Thoracic aorta (tissue), 2 donors: ENCODE measurements around the gene WNT6. TPM values are rescaled to one million over a fixed set of nuclear protein-coding genes. Genes with fewer than 3 reads are reported as not detected.

Experiments used
- ATAC-seq: fragments of 150-250 bp; one replicate; pipeline ENCODE4 v1.8.0; 2017; ENCODE audit warnings: low read depth; ENCODE audit not compliant: insufficient number of reproducible peaks, low FRiP score
- DNase-seq: peaks from one replicate; pipeline ENCODE4 v3.0.0-alpha.2; 2020; ENCODE audit warnings: low spot score
- H3K27ac ChIP-seq, 2 donors: fragments of 200-600 bp; sonication (generic); 1 replicate in 1 of 2; 2 replicates in 1 of 2; pipeline ENCODE4 v1.5.1; 2016; ENCODE audit warnings: mild to moderate bottlenecking in 2 of 2, moderate library complexity in 2 of 2
- H3K27me3 ChIP-seq: fragments of 200-600 bp; sonication (generic); replicated peaks from 2 replicates; pipeline ENCODE4 v1.6.0; 2016; ENCODE audit warnings: mild to moderate bottlenecking; ENCODE audit not compliant: insufficient read depth
- H3K36me3 ChIP-seq: fragments of 200-600 bp; sonication (generic); one replicate; pipeline ENCODE4 v1.5.1; 2016
- H3K4me1 ChIP-seq, 2 donors: fragments of 200-600 bp; sonication (generic); 1 replicate in 1 of 2; 2 replicates in 1 of 2; pipeline versions ENCODE4 v1.5.1 to v1.6.0; 2016; ENCODE audit warnings: low read depth in 2 of 2, mild to moderate bottlenecking in 1 of 2; ENCODE audit not compliant: control insufficient read depth in 1 of 2
- H3K4me3 ChIP-seq: fragments of 200-600 bp; sonication (generic); 2 replicates; pipeline ENCODE4 v1.5.1; 2016; ENCODE audit warnings: mild to moderate bottlenecking
- H3K9me3 ChIP-seq: fragments of 200-600 bp; sonication (generic); 2 replicates; pipeline ENCODE4 v1.5.1; 2016
- CTCF ChIP-seq: fragments of 200-600 bp; sonication (generic); IDR thresholded peaks from one replicate; pipeline ENCODE4 v1.5.1; 2019; ENCODE audit warnings: antibody characterized with exemption
- total RNA-seq, 2 donors: library from RNA; depleted of rRNA; stranded (reverse); fragments of >200 nt; gene quantifications; one replicate each; pipeline versions ENCODE4 v1.1.0 to v1.2.3, GENCODE V29; 2016

Gene WNT6
- total RNA-seq, 2 donors from 2014 or later: 0.27 to 2.5 TPM

- TF ChIP-seq CTCF: no peak
- peak overlapping the region; percentile 69 for H3K4me3 ChIP-seq
- no peaks in the 10 kb centered on the region for H3K9me3 ChIP-seq
- no peak overlapping the region for H3K27ac ChIP-seq
- ATAC-seq: no peak
- no peaks in the 10 kb centered on the region for H3K36me3 ChIP-seq
- peaks cover 9 to 15% of the 10 kb centered on the region in 2 donors for H3K4me1 ChIP-seq
- no peaks in the 10 kb centered on the region for H3K27me3 ChIP-seq
- DNase-seq: no peak
Observed at GRCh38 chr2:218883491-218884490, 24.2 kb downstream of the WNT6 start.

- Histone ChIP-seq H3K27me3 (no peaks in the 10 kb centered on the region), H3K4me1 (peaks cover 9 to 15% of the 10 kb centered on the region in 2 donors)
- no peak for DNase-seq
Observed at GRCh38 chr2:218884519-218884918, 24.9 kb downstream of the WNT6 start.

GRCh38 chr2:218885981-218886947 lies 26.7 kb downstream of the WNT6 start:
- DNase-seq (no peak), ATAC-seq (no peak)
- Histone ChIP-seq H3K9me3 (no peaks in the 10 kb centered on the region), H3K36me3 (no peaks in the 10 kb centered on the region), H3K27me3 (no peaks in the 10 kb centered on the region), H3K4me3 (no peak overlapping the region), H3K4me1 (peaks cover 0 to 5% of the 10 kb centered on the region in 2 donors), H3K27ac (no peak overlapping the region)
- TF ChIP-seq CTCF: no peak

More at GRCh38 chr2:218884519-218884918, 24.9 kb downstream of the WNT6 start:
- TF ChIP-seq CTCF: no peak
- H3K9me3 ChIP-seq: no peaks in the 10 kb centered on the region
- H3K36me3 ChIP-seq: no peaks in the 10 kb centered on the region
- H3K4me3 ChIP-seq: no peak overlapping the region
- H3K27ac ChIP-seq: no peak overlapping the region
- no peak for ATAC-seq

- no peak for ATAC-seq
- no peak for TF ChIP-seq CTCF
- Histone ChIP-seq H3K27ac (no peak overlapping the region), H3K4me1 (peaks cover 0 to 5% of the 10 kb centered on the region in 2 donors), H3K27me3 (no peaks in the 10 kb centered on the region), H3K36me3 (no peaks in the 10 kb centered on the region), H3K9me3 (no peaks in the 10 kb centered on the region), H3K4me3 (no peak overlapping the region)
- no peak for DNase-seq
Observed at GRCh38 chr2:218887079-218887478, 27.5 kb downstream of the WNT6 start.
